Activated CD4-positive, alpha-beta T cell treated with anti-CD3 and anti-CD28 coated beads for 1 hour (primary cell): ENCODE results near the gene NEU3.
A peak's percentile ranks its signal among the peaks of the same experiment; 100 is the strongest.
"Not testable (repeated sequence)": the region's sequence is repeated elsewhere in the genome, so short reads cannot be mapped to it uniquely, and the experiment has no call there.

Experiments
- DNase-seq: peaks from one replicate; pipeline ENCODE4 v3.0.0-alpha.2; 2020

Gene NEU3

DNA sequence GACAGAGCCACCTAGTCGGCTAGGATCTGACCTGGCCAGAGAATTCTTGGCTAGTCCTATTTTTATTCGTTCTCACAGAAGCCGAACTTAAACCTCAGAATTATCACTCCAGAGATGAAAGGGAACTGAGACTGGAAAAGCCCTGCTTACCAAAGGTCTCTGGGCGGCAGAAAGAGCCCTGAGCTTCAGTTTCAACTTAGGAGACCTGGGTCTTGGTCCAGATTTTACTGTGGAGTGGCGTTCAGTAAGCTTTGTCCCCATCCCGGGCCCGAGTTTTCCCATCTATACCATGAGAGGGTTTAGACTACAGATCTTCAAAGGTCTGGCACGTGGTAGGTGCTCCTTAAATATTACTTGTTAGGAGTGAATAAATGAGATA, 516 bp downstream of the NEU3 start:
- no peak for DNase-seq

DNA sequence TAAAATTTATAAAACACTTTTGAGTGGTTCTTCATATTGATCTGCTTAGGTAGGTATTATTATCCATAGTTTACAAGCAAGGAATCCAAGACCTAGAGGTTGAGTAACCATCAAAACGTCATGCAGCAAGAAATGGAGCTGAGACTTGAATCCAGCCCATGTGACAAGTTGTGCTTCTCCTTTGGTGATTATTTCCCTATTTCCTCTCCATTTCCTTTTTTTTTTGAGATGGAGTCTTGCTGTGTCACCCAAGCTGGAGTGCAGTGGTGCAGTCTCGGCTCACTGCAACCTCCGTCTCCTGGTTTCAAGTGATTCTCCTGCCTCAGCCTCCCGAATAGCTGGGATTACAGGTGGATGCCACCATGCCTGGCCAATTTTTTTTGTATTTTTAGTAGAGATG, 1.4 kb downstream of the NEU3 start:
- not testable (repeated sequence) for DNase-seq

DNA sequence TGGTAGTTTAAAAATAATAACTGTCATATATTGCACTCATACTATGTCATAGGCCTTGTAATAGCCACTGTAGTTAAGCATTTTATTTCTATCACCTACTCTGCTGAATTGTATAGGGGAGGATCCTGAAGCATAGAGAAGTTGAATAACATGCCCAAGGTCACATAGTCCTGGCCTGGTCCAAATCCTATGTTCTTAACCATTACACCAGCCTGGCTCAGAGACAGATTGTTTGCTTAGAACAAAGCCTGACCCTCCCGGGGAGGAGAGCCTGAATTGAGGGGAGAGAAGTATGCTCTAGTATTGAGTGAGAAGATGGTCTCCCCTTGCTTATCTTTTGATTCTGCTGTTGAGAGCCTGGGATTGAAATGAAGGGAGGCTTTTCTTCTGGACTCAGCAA, 2.2 kb downstream of the NEU3 start:
- DNase-seq = no peak

DNA sequence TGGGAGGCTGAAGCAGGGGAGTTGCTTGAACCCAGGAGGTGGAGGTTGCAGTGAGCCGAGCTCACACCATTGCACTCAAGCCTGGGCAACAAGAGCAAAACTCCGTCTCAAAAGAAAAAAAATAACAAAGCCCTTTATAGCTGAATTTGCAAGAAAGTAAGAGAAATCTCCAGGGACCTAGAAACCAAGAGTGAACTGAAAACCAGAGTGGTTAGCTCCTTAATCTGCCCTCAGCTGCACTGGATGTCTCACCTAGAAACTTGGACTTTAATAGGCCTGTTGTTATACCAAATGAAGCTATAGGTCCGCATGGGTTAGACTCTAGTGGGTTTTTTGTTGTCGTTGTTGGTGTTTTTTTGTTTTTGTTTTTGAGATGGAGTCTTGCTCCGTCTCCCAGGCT, 4.1 kb downstream of the NEU3 start:
- DNase-seq = no peak

DNA sequence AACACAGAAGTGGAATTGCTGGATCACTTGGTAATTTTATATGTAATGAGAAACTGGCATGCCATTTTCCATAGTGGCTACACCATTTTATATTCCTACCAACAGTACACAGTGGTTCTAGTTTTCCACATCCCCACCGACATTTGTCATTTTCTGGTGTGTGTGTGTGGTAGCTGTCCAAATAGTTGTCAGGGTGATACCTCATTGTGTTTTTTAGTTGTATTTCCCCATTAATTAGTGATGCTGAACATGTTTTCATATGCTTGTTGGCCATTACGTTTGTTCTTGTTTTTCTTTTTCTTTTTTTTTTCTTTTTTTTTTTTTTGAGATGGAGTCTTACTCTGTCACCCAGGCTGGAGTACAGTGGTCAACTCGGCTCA, 12.2 kb downstream of the NEU3 start:
- no peak for DNase-seq

DNA sequence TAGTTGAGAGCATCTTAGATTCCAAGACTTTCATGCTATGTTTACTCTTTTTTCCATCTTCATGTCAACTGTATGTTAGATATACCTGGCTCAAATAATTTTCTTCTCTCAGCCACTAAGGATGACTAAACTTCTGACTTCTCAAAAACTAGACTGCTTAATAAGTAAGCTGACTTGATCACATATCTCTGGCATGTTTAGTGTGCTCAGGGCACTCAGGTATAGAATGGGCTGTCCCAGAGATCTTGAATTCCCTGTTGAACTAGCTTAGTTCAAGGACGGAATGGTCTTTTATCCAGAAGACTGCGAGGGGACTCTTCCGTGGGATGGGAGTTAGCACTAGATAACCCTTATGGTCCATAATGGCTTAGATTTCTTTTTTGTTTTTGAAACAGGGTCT, 13.0 kb downstream of the NEU3 start:
- no peak for DNase-seq

DNA sequence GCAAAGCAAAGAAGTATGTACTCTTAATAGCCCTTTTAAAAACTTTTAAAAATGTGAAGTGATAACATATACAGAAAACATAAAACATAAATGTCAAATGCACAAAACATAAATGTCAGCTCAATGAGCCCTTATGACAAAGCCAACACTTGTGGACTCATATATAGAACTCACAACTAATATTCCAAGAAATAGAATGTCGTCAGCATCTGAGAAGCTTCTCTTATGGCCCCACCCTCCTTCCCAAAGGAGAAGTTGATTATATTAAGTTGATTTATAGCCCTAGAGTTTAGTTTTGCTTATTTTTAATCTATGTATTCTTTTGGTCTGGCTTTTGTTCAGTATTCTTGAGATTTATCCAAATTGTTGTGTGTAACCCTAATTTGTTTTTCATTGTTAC, 13.8 kb downstream of the NEU3 start:
- no peak for DNase-seq

DNA sequence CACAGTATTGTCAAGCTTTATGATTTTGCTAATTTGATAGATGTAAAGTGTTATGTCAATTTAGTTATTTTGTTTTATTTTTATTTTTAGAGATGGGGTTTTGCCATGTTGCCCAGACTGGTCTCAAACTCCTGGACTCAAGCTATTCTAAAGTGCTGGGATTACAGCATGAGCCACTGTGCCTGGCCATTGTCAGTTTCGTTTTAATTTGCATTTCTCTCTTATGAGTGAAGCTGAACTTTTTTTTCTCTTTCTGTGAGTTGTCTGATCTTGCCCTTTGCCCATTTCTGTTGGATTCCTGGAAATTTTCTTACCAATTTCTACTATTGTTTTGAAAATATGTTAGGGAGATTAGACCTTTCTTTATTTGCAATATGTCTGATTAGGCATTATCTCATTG, 15.5 kb downstream of the NEU3 start:
- no peak for DNase-seq

DNA sequence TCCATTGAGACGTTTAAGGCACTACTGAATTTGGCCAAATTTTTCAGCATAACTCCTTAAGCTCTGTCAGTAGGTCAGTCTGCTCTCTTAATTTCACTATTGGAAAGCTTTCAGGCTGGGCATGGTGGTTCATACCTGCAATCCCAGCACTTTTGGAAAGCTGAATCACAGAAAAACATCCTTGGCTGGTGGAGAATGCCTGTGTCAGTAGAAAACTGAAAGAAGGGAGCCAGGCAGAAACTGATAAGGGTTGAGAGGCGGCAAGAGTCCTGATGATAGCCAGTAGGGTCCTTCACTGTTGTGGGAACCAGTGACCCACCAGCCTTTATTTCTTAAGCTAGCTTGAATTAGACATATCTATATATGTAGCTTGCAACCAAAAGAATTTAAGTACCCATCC, 22.6 kb downstream of the NEU3 start:
- no peak for DNase-seq

DNA sequence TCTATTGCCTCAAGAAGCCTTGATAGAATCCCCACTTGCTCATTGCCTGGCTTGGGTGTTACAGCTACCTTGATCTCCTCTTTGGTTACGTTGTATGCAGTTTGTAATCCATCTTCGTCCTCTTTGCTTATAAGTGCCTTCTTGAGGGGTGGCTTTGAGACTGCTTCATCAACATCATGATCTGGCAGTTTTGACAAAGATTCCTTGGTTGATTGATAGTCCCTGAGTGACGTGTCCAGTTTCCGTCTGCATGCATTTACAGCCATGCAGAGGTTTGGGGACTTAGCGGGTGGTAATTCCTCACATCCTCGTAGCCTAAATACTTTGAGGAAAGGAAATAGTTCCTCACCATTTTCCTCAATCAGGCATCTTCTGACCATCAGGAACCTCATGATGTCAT, 23.1 kb downstream of the NEU3 start:
- DNase-seq = no peak

DNA sequence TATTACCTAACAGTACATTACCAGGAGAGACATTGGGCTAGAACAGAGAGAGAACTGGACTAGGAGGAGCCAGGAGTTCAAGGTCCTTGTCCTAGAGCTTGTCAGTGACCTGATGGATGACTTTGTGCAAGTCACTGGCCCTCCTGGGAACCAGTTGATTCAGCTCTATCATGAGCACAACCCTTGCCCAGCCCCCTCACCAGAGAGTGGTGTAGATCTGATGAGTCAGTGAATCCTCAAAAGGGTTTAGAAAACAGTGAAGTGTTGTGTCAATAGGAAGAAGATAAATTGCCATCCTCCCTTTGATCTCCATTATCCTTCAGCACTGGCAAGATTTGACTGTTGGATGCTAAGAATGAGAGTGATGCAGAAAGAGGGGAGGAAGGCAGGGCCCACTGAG, 24.3 kb downstream of the NEU3 start:
- no peak for DNase-seq

DNA sequence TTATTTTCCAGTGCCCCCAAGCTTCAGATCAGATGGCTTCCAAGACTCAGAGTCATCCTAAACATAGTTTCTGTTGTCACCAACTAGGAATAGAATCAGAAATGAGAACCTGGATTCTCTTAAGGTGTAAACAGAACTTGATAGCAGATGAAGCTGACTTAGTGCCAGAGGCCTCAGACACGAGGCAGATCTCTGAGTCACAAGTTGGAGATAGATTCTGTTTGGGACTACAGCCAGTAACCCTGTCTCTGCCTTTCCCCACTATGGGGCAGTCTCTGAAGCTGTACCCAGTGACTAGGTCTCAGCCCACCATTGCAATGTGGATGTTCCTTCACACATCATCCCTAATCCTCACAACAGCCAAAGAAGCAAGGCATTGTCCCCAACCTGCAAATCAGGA, 25.4 kb downstream of the NEU3 start:
- no peak for DNase-seq

DNA sequence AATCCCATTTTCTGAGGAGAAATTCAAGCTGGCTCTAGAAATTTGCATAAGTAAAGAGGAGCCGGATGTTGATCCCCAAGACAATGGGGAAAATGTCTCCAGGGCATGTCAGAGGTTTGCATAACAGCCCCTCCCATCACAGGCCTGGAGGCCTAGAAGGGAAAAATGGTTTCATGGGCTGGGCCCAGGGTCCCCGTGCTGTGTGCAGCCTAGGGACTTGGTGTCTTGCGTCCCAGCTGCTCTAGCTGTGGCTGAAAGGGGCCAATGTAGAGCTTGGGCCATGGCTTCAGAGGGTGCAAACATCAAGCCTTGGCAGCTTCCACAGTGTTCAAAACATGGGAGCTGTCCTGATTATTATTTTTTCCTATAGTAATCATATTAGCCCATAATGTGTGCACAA, 30.5 kb downstream of the NEU3 start:
- DNase-seq = not testable (repeated sequence)

DNA sequence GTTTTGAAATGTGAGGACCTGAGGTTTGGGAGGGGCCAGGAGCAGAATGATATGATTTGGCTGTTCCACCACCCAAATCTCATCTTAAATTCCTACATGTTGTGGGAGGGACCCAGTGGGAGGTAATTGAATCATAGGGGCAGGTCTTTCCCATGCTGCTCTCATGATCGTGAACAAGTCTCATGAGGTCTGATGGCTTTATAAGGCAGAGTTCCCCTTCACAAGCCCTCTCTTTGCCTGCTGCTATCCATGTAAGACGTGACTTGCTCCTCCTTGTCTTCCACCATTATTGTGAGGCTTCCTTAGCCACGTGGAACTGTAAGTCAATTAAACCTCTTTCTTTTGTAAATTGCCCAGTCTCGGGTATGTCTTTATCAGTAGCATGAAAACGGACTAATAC, 31.6 kb downstream of the NEU3 start:
- DNase-seq = not testable (repeated sequence)

DNA sequence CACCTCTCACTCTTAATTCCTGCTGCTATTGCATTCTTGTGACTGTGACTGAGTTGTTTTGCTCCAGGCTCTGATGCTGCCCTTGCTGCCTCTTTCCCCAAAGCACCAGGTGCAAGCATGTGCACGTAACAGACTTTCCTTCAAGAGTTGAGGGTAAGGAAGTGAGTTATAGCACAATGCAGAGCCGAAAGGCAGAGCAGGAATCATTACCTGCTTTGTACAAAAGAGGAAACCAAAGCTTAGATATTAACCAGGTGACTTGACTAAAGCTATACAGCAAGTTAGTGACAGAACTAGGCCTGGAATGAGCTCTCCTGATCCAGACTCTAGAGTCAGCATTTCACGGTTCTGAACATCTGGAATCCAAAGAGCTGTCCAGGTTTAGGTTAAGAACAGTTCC, 33.6 kb downstream of the NEU3 start:
- DNase-seq = no peak

DNA sequence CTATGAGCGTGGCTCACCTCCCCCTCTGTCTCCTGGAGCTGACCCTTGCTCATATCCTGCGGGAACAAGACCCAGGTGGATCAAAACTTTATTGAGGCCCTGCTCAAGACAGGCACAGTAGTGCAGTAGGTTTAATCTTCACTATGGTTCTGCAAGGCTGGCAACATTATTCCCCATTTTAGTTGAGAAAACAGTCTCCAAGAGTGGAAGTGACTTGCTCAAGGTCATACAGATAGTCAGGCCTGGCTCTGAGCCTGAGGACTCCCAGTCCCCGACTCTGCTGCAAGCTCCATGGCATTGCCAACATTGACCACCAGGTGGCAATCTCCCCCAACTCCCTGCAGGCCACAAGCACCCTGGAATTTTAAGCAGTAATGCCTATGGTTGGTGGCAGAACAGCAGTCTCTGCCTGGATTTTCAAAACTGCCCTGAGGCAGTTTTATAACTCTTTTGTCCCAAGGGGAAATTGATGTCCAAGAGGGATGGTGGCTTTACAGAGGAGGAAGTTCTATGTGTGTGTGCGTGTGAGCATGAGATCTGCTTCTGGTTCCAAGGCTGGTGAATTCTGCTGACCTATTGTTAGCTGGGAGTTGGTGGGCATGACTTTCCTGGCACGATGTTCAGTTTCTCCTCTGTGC, 34.1 kb downstream of the NEU3 start:
- DNase-seq = peak; percentile 56

DNA sequence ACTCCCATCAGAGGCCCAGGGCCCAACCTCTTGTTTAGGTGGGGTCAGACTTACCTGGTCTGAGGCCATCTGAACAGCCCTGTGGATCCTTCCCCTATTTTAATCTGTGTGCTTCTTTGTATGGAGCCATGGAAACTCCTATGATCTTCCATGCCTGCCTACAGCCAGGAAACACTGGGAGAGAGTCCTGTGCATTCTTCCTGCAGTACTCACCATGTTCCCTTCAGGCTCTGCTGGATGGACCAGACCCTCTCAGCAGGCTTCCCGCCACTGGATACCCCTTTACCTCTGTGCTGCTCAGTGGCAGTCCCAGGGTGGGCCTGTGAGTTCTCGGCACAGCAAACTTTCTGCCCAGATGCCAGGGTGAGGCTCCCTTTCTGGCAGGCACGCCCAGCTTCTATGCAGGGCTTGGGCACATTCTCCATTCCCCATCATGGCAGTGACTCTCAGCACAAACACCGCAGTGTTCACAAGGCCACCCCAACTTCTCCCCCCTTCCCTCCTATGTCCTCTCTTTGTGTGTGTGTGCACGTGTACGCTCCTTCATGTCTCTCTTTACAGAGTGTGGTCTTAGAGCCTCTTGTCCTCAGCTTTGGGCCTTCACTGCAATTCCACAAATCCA, 34.8 kb downstream of the NEU3 start:
- no peak for DNase-seq

DNA sequence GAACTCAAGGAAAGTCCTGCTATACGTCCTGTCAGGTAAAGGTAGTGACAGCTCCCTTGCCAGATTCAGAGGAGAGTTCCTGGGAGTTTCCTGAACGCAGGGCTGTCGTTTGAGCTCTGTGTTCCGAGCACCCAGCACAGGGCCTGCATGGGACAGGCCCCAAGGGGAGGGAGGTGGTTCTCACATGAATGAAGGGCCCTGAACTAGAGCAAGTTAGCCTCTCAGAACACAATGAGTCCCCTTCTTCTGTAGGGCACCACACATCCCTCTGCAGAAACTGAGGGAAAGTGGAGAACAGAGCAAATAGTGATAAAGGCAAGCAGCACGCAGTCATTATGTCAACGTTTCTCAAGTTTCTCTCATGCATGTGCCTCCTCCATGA, 35.3 kb downstream of the NEU3 start:
- no peak for DNase-seq

DNA sequence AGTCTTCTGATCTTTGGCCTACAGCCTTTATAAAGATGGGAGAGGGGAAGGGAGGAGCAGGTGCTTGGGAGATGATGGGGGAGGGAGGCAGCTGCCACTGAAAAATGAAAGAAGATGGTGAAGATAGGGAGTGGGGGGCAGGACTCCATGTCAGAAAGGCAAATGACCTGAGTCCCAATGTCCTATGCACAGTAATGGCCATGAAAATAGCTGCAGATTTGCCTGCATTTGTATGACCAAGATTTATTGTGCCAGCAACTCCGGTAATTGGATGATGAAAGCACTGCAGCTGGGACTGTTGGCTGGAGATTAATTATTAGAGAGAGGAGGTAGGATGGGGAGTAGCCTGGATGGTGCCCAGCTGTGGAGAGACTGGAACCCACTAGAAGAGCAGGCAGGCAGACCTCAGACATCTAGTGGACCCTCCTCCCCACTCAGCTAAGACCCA, 36.1 kb downstream of the NEU3 start:
- no peak for DNase-seq

DNA sequence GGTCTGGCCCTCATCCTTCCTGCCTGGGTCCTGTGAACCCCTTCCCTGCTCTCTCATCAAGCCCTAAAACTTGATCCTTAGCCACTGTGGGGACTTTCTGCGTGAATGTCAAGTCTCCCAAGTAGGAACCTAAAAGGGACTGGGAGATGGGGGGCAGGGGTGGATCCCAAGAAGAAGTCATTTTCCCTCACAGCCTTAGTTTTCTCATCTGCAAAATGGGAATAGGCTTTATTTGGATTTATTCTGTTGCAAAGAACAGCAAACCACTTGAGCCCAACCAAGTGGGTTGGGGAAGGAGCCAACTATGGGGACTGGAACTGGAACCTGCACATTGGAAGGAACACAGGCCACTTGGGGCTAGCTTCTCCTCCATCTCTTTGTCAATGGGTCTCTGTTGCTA, 36.8 kb downstream of the NEU3 start:
- DNase-seq = no peak

DNA sequence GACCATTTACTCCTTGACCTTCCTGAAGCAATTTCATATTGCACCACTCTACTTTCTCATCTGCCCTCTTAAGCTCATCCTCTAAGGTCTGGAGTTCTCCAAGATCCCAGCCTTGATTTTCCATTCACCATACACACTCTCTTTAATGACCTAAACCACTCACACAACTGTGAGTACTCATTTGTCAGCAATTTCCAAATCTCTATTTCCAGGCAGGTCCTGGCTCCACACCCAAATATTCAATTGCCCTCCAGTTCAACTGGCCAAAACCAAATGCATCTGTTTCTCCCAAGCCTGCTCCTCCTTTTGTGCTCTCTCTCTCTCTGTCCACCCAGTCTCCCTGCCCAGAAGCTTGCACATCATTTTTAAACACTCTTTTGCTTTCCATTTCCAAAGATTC, 39.6 kb downstream of the NEU3 start:
- no peak for DNase-seq

DNA sequence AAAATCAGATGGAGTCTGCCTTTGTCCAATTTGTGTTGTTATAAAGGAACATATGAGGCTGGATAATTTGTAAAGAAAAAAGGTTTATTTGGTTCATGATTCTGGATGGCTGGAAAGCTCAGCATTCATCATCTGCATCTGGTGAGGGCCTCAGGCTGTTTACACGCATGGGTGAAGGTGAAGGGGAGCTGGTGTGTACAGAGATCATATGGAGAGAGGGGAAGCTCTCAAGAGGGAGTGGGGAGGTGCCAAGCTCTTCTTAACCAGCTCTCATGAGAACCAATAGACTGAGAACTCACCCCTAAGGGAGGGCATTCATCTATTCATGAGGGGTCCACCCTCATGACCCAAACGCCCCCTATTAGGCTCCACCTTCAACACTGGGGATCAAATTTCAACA, 40.0 kb downstream of the NEU3 start:
- DNase-seq = no peak

DNA sequence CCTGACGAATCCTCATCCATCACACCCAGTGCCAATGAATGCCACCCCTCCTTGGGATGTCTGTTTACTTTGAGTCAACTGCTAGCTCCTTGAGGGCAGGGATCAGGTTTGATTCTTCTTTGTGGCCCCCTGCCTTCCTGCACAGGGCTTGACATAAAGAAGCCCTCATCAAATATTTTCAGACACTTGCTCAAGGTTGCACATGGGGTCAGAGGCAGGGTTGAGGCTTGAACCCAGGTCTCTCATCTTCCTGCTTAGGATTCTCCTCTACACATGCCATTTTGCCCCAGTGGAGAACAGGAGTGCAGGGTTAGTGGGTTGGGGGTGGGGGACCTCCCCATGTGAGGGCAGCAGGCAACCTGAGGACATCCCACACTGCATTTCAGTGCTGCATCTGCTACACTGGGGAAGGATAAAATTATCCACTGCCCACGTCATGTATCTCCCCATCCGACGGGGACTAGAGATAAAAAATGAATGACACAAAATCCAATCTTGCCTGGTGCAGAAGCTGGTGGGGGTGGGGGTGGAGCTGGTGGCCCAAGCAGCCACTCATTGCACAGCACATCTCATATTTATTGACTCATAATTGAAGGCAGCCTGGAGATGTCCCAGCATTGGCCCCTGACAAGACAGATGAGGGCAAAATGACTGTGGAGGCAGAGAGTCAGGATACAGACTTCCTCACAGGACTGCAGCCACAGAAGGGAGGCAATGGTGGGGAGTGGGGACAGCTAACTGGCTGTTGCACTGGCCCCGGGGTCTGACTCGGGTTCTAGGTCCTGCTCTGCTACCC, 41.3 kb downstream of the NEU3 start:
- no peak for DNase-seq

DNA sequence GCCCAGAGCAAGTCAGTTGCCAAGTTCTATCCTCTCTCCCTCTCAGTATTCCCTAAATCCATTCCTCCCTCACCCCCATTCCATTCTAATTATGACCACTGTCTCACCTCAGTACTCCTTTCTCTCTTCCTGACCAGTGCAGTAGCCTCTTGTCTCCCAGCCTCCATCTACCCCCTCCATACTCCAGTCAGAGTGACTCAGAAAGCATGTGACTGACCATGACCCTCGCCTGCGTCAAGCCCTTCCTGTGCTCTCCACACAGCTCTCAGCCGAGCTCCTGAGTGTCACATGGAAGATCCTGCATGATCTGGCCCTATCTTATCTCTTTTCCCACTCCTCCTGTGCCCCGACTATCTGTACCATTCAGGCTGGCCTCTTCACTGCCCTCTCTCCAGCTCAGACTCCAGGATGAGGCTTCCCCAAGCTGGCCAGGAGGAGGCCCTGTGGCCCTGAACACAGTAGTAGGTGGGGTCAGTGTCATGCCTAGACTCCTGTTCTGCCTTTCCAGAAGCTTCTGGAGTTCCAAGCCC, 42.6 kb downstream of the NEU3 start:
- DNase-seq = no peak
